HepG2 (cell line): ENCODE data around the gene CALML6. TPM values are rescaled to one million over a fixed set of nuclear protein-coding genes. Genes with fewer than 3 reads are reported as not detected.
A peak's percentile ranks its signal among the peaks of the same experiment; 100 is the strongest.

Source experiments
- ADNP ChIP-seq: sonication (generic); formaldehyde crosslinking; IDR thresholded peaks from 2 replicates; pipeline ENCODE4 v1.4.0; 2020; ENCODE audit warnings: missing genetic modification reagents
- ARID3A ChIP-seq: IDR thresholded peaks from 2 replicates; pipeline ENCODE4 v1.6.1; 2012; ENCODE audit warnings: low read depth, low read length, improper control_type of control experiment
- ATF3 ChIP-seq: sonication (generic); formaldehyde crosslinking; IDR thresholded peaks from 2 replicates; pipeline ENCODE4 v1.4.0; 2020; ENCODE audit warnings: missing genetic modification reagents
- BCLAF1 ChIP-seq: fragments of 450-650 bp; IDR thresholded peaks from 2 replicates; pipeline ENCODE4 v1.6.1; 2017; ENCODE audit warnings: mild to moderate bottlenecking
- BHLHE40 ChIP-seq: IDR thresholded peaks from 2 replicates; pipeline ENCODE4 v1.6.1; 2011; ENCODE audit warnings: low read length, improper control_type of control experiment
- CENPX ChIP-seq: sonication (generic); formaldehyde crosslinking; IDR thresholded peaks from 2 replicates; pipeline ENCODE4 v1.9.0; 2021; ENCODE audit warnings: mild to moderate bottlenecking, missing genetic modification reagents, moderate library complexity
- KDM4B ChIP-seq: sonication (generic); formaldehyde crosslinking; IDR thresholded peaks from 2 replicates; pipeline ENCODE4 v1.4.0; 2020; ENCODE audit warnings: missing genetic modification reagents
- MNT ChIP-seq: fragments of 450-650 bp; IDR thresholded peaks from 2 replicates; pipeline ENCODE4 v1.6.1; 2016
- MTF2 ChIP-seq: sonication (generic); formaldehyde crosslinking; IDR thresholded peaks from 2 replicates; pipeline ENCODE4 v1.5.0; 2020; ENCODE audit warnings: missing genetic modification reagents, borderline replicate concordance
- NFE2L2 ChIP-seq: fragments of 150-350 bp; IDR thresholded peaks from 2 replicates; pipeline ENCODE4 v1.6.1; 2014; ENCODE audit warnings: low read length
- PCBP1 ChIP-seq: fragments of 200-400 bp; formaldehyde crosslinking; IDR thresholded peaks from 2 replicates; pipeline ENCODE4 v1.6.1; 2017; ENCODE audit warnings: mild to moderate bottlenecking, low read depth, low read length, borderline replicate concordance
- PTBP1 ChIP-seq: fragments of 200-400 bp; formaldehyde crosslinking; IDR thresholded peaks from 2 replicates; pipeline ENCODE4 v1.6.1; 2018; ENCODE audit warnings: low read length, low read depth; ENCODE audit not compliant: poor library complexity, severe bottlenecking
- TP53 ChIP-seq: sonication (generic); formaldehyde crosslinking; conservative IDR thresholded peaks from 2 replicates; pipeline ENCODE4 v1.4.0; 2020; ENCODE audit warnings: missing genetic modification reagents
- ZBTB46 ChIP-seq: sonication (generic); formaldehyde crosslinking; IDR thresholded peaks from 2 replicates; pipeline ENCODE4 v1.4.0; 2020; ENCODE audit warnings: mild to moderate bottlenecking, missing genetic modification reagents, borderline replicate concordance
- ZNF280D ChIP-seq: sonication (generic); formaldehyde crosslinking; IDR thresholded peaks from 2 replicates; pipeline ENCODE4 v1.5.1; 2020; ENCODE audit warnings: mild to moderate bottlenecking, missing genetic modification reagents
- ZNF670 ChIP-seq: sonication (generic); formaldehyde crosslinking; IDR thresholded peaks from 2 replicates; pipeline ENCODE4 v1.8.0; 2022; ENCODE audit warnings: mild to moderate bottlenecking, missing genetic modification reagents, borderline replicate concordance
- polyA plus RNA-seq, 8 experiments: library from polyadenylated mRNA; depleted of rRNA in 3 of 8; stranded (reverse) in 7 of 8; unstranded in 1 of 8; fragments of >200 nt; fragmentation: Illumina TruSeq in 4 of 8; extraction: Trizol in 4 of 8; gene quantifications; 2 replicates each; pipeline versions ENCODE4 v1.2.1 to v1.2.3, GENCODE V29; 2011 to 2016; ENCODE audit warnings: low read depth in 4 of 8, missing spikeins in 1 of 8, mixed read lengths in 1 of 8; ENCODE audit not compliant: insufficient read depth in 1 of 8
- total RNA-seq, 5 experiments: library from RNA; depleted of rRNA; stranded (reverse); fragments of >200 nt; fragmentation: Illumina TruSeq; extraction: Trizol; gene quantifications; 2 replicates each; pipeline ENCODE4 v1.2.3, GENCODE V29; 2016; ENCODE audit warnings: low read depth in 1 of 5

The CALML6 gene
- total and polyA plus RNA-seq, 2 of the 13 experiments (the other 11 are each of a cell fraction or from before 2014, with no cell fraction given): 0.11 to 0.12 TPM

GRCh38 chr1:1919304-1920056 lies 4.4 kb downstream of the CALML6 start (continued):
- TF ChIP-seq TP53 (CRISPR knock-in tag) (0 out of 2 replicates have a peak, but pooled peaks have one; percentile 32), MNT (peak; percentile 62), BHLHE40 (0 out of 2 replicates have a peak, but pooled peaks have one; percentile 10), ADNP (CRISPR knock-in tag) (no peak), PCBP1 (0 out of 2 replicates have a peak, but pooled peaks have one; percentile 54), PTBP1 (no peak), MTF2 (CRISPR knock-in tag) (no peak; the same call in 1 of the 2 replicates), KDM4B (no peak), ZBTB46 (no peak), CENPX (CRISPR knock-in tag) (no peak), ATF3 (CRISPR knock-in tag) (0 out of 2 replicates have a peak, but pooled peaks have one; percentile 21), ZNF280D (CRISPR knock-in tag) (0 out of 2 replicates have a peak, but pooled peaks have one; percentile 13), BCLAF1 (no peak), ZNF670 (CRISPR knock-in tag) (no peak), NFE2L2 (no peak), ARID3A (no peak)
